Measurements from ENCODE around the gene POU2AF1. TPM values are rescaled to one million over a fixed set of nuclear protein-coding genes. Genes with fewer than 3 reads are reported as not detected.

The POU2AF1 gene
- total RNA-seq, 1 donor from 2014 or later, result 2.5 TPM

DNA sequence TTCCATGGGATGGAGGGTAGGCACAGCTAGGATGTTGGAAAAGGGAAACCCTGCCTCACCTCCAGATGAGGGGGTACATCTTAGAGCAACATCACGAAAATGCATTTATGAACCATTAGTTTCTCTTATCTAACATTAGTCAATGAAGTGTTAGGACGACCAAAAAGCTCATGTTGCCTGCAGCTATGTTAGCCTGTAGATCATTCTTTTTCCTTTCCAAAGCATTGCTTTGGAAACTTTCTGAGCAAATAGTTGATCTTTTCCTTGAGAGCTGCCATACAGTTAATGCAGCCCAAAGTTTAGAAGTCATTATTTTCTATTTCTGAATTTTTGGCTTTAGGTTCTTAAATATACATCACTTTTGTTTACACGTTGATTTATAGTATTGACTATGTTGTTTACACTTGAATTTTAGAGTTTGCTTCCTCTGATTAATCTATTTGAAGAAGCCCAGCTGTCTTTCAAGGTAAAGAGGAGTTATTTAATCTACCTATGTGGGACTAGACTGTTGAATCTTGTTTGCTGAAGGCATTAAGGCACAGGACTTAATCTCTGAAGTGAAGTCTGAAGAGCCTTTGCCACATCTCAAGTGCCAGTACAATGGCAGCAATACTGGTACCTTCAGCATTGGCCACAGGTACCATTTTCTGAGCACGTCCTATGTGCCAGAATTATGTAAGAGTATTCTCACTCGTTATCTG, 69.7 kb downstream of the POU2AF1 start:
- DNase-seq (no peak), ATAC-seq (peak; percentile 31)
- H3K36me3 ChIP-seq, result no peaks in the 10 kb centered on the region
- no peaks in the 10 kb centered on the region for H3K9me3 ChIP-seq
- no peak overlapping the region for H3K4me3 ChIP-seq
- intact Hi-C loops (cut with DNase I), result no loop called here
- no peak overlapping the region for H3K27ac ChIP-seq
- H3K4me1 ChIP-seq, result no peaks in the 10 kb centered on the region
- H3K27me3 ChIP-seq, result no peaks in the 10 kb centered on the region
- TF ChIP-seq, protein P1, sequence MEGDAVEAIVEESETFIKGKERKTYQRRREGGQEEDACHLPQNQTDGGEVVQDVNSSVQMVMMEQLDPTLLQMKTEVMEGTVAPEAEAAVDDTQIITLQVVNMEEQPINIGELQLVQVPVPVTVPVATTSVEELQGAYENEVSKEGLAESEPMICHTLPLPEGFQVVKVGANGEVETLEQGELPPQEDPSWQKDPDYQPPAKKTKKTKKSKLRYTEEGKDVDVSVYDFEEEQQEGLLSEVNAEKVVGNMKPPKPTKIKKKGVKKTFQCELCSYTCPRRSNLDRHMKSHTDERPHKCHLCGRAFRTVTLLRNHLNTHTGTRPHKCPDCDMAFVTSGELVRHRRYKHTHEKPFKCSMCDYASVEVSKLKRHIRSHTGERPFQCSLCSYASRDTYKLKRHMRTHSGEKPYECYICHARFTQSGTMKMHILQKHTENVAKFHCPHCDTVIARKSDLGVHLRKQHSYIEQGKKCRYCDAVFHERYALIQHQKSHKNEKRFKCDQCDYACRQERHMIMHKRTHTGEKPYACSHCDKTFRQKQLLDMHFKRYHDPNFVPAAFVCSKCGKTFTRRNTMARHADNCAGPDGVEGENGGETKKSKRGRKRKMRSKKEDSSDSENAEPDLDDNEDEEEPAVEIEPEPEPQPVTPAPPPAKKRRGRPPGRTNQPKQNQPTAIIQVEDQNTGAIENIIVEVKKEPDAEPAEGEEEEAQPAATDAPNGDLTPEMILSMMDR (IDR thresholded peaks at IDR 0.05), result no peak

DNA sequence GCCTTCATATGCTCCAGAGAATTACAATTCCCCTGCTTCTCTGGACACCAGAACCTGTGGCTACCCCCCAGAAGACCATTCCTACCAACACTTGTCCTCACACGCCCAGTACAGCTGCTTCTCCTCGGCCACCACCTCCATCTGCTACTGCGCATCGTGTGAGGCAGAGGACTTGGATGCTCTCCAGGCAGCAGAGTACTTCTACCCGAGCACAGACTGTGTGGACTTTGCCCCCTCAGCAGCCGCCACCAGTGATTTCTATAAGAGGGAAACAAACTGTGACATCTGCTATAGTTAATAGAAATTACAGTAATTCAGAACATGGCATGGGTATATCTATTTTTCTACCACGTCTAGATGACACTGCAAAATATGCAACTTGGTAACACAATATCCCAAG, 70.9 kb downstream of the POU2AF1 start:
- ATAC-seq, result no peak
- H3K4me1 ChIP-seq, result no peaks in the 10 kb centered on the region
- no peaks in the 10 kb centered on the region for H3K36me3 ChIP-seq
- TF ChIP-seq, protein P1 (IDR thresholded peaks at IDR 0.05), result no peak
- DNase-seq, result no peak
- no peak overlapping the region for H3K27ac ChIP-seq
- H3K27me3 ChIP-seq, result no peaks in the 10 kb centered on the region
- H3K9me3 ChIP-seq, result no peaks in the 10 kb centered on the region
- H3K4me3 ChIP-seq, result no peak overlapping the region
- intact Hi-C loops (cut with DNase I), result no loop called here

DNA sequence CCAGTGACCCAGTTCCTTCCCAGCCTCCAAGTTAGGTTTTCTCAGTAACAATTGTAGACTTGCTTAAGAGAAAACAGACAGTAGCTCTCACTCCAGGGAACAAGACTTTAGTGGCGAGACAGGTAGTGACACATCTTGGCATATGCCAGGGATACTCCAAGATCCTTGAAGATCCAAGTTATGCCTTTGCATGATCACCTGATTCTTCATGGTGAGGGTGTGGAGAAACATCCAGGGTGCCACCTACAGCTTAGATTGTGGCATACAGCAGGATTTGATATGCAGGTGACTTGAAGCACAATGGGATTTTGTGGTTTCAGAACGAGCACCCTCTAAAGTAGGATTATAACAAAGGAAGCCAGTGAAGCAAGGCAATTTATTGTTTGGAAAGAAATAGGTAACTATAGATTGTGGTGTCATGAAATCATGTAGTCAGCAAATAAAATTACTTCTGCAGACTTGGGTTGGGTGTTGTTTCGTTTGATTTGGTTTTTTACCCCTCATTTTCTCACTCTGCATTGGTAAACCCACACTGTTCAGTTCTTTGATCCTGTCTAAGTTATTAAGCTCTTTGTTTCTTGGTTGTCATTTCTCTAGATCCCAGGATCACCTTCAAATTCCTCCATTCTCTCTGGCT, 71.5 kb downstream of the POU2AF1 start:
- H3K9me3 ChIP-seq, result no peaks in the 10 kb centered on the region
- no peak overlapping the region for H3K4me3 ChIP-seq
- ATAC-seq (no peak), DNase-seq (no peak)
- no peaks in the 10 kb centered on the region for H3K27me3 ChIP-seq
- TF ChIP-seq, protein P1 (IDR thresholded peaks at IDR 0.05), result no peak
- H3K27ac ChIP-seq, result no peak overlapping the region
- no peaks in the 10 kb centered on the region for H3K4me1 ChIP-seq
- no peaks in the 10 kb centered on the region for H3K36me3 ChIP-seq
- intact Hi-C loops (cut with DNase I), result no loop called here

DNA sequence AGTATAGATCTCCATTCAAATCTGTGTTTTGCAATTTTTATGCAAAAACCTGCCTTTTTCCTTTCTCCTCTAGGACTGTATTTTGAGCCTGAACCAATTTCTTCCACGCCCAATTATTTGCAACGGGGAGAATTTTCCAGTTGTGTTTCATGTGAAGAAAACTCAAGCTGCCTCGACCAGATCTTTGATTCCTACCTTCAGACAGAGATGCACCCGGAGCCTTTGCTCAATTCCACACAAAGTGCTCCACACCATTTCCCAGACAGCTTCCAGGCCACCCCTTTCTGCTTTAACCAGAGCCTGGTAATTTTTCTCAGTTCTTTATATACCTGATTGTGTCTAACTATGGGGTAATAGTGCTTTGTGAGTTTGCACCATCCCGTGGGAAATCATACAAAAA, 72.8 kb downstream of the POU2AF1 start:
- no peak overlapping the region for H3K4me3 ChIP-seq
- TF ChIP-seq, protein P1 (IDR thresholded peaks at IDR 0.05), result no peak
- no peak overlapping the region for H3K27ac ChIP-seq
- no peaks in the 10 kb centered on the region for H3K27me3 ChIP-seq
- no peak for ATAC-seq
- no peaks in the 10 kb centered on the region for H3K36me3 ChIP-seq
- no peak for DNase-seq
- peaks cover under 1% of the 10 kb centered on the region for H3K4me1 ChIP-seq
- H3K9me3 ChIP-seq, result no peaks in the 10 kb centered on the region
- intact Hi-C loops (cut with DNase I), result no loop called here

DNA sequence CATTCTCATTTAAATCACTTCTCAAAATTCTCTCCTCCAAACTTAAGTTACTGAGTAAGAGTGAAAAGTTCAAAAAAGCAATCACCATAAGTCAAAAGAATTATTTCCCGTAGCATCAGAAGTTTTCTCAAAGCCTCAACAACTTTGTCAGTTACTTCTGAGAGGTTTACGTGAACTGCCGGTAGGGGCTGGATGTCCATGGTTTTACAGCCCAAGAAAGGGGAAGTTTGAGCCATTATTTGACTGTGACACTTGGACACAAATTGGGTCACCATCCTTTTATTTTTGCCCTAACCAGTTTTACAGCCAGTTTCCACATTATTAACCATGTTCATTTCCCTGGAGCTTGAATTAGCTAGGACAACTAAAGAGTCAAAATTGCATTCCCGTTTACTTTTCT, 73.2 kb downstream of the POU2AF1 start:
- intact Hi-C loops (cut with DNase I), result no loop called here
- Histone ChIP-seq H3K36me3 (no peaks in the 10 kb centered on the region), H3K27me3 (no peaks in the 10 kb centered on the region), H3K27ac (no peak overlapping the region), H3K9me3 (no peaks in the 10 kb centered on the region), H3K4me1 (peaks cover 5% of the 10 kb centered on the region), H3K4me3 (no peak overlapping the region)
- TF ChIP-seq, protein P1 (IDR thresholded peaks at IDR 0.05), result no peak
- no peak for DNase-seq
- no peak for ATAC-seq
